MV-4-11 (cell line): ENCODE data around the gene TNNI3.

ENCODE experiments used
- DNase-seq: peaks from one replicate; lab custom pipeline; 2025; lab: John Stamatoyannopoulos, UW

TNNI3 gene

GRCh38 chr19:55146705-55147273, 10.7 kb downstream of the TNNI3 start:
- DNase-seq, result no peak

GRCh38 chr19:55146078-55146704, 11.3 kb downstream of the TNNI3 start:
- DNase-seq, result peak; percentile 65

- peak; percentile 83 for DNase-seq
Measured at GRCh38 chr19:55145232-55145631, 12.3 kb downstream of the TNNI3 start.

- DNase-seq, result no peak
Measured at GRCh38 chr19:55141696-55142095, 15.8 kb downstream of the TNNI3 start.

- no peak for DNase-seq
Measured at GRCh38 chr19:55137915-55138314, 19.6 kb downstream of the TNNI3 start.

GRCh38 chr19:55136399-55137102, 21.0 kb downstream of the TNNI3 start:
- DNase-seq, result no peak

GRCh38 chr19:55134736-55135135, 22.8 kb downstream of the TNNI3 start:
- DNase-seq, result no peak

DNA sequence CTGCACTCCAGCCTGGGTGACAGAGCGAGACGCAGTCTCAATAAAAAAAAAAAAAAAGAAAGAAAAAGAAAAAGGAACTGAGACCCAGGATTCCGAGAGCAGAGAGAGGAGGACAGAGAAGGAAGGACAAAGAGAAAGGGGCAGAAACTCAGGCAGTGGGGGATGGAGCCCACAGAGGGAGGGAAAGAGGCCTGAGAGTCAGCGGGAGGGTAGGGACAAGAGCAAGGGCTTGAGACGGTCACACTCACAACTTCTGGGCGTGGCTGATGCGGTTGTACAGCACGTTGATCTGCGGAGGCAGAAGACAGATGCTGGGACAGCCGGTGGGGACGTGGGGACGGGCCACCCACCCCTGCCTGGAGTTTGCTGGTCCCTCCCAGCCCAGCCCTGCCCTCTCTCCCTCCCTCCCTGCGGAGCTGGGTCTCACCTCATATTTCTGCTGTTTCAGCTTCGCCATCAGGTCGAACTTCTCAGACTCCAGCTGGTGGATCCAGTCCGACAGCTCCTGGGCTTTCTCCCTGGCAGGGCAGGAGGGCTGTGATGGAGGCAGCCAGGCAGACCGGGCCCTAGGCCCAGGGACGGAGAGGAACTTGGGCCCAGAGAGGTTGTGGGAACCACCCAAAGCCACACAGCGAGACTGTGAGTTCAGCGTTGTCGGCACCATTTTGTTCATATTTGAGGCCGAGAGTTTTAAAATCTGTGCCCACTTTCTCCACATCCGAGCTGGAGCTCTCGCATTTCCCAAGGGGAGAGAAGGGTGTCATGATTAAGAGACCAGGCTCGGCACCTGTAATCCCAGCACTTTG, 23.7 kb downstream of the TNNI3 start:
- peak; percentile 97 for DNase-seq

GRCh38 chr19:55132453-55133129, 24.9 kb downstream of the TNNI3 start:
- DNase-seq, result peak; percentile 43

DNA sequence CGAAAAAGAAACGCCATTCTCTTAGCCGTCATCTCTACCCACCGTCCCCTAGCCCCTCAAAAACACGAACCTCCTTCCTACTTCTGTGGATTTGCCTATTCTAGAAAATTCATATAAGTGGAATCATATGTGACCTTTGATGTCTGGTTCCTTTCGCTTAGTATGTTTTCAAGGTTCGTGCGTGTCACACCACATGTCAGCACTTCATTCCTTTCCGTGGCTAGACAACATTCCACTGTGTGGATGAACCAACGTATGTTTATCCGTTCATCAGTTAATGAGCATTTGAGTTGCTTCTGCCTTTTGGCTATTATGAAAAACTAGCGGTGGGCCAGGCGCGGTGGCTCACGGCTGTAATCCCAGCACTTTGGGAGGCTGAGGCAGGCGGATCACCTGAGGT, 26.1 kb downstream of the TNNI3 start:
- DNase-seq, result no peak

DNA sequence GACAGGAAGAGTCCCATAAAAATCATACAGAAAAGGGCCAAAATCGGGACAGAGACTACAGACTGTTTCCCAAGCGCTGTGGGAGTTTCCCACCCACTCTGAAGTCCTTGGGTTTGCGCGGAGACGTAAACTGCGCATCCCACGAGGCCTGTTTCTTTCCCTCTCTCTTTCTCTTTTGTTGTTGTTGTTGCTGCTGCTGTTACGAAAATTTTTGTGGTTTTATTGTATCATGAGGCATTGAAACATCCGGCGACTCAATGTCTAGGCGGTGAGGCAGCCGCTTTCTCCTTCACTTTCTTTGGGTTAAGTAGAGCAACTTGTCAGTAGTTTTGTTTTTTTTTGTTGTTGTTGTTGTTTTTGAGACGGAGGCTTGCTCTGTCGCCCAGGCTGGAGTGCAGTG, 38.5 kb downstream of the TNNI3 start:
- peak; percentile 30 for DNase-seq

DNA sequence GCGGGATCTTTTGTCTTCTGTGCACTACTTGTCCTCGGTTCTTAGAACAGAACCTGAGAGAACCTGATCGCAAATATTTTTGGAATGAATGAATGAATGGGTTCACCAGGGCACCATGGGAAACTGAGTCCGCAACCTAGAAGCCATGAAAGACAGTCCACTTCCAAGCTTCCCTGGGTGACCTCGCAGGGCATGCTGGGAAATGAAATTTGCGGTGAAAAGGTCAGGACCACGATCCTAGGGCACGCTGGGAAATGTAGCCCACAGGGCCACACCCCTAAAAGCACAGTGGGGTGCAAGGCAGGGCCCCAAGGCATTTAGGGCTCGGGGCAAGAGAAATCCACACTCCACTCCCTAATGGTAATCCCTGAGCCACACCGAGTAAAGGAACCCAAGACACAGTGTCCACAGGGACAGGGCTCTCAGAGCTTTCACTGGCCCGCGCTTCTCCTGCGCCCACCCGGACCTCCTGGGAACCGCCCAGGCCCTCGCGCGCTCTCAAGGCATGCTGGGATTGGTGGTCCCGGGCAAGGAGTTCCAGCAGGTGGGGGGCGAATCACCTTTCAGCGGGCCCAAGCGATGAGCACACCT, 39.0 kb downstream of the TNNI3 start:
- peak; percentile 67 for DNase-seq

DNA sequence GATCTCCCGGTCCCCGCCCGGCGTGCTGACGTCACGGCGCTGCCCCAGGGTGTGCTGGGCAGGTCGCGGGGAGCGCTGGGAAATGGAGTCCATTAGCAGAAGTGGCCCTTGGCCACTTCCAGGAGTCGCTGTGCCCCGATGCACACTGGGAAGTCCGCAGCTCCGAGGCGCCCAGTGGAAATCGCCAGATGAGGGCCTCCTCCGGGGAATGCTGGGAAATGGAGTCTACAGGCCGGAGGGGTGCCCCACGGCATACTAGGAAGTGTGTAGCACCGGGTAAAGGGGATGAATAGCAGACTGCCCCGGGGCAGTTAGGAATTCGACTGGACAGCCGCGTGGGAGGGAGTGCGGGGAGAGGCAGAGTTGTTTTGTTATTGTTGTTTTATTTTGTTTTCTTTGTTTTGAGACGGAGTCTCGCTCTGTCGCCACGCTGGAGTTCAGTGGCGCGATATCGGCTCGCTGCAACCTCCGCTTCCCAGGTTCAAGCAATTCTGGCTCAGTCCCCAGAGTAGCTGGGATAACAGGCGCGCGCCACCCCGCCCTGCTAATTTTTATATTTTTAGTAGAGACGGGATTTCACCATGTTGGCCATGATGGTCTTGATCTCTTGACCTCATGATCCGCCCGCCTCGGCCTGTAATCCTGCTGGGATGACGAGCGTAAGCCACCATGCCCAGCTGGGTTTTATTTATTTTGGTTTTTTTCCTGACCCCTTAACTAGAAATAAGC, 39.7 kb downstream of the TNNI3 start:
- DNase-seq, result peak; percentile 100

- DNase-seq, result no peak
Measured at GRCh38 chr19:55116859-55117662, 40.5 kb downstream of the TNNI3 start, which contains the start of gene PPP1R12C. PPP1R12C (minus strand) TSS chr19:55117637; CDS start chr19:55117543, 94 bp downstream.

DNA sequence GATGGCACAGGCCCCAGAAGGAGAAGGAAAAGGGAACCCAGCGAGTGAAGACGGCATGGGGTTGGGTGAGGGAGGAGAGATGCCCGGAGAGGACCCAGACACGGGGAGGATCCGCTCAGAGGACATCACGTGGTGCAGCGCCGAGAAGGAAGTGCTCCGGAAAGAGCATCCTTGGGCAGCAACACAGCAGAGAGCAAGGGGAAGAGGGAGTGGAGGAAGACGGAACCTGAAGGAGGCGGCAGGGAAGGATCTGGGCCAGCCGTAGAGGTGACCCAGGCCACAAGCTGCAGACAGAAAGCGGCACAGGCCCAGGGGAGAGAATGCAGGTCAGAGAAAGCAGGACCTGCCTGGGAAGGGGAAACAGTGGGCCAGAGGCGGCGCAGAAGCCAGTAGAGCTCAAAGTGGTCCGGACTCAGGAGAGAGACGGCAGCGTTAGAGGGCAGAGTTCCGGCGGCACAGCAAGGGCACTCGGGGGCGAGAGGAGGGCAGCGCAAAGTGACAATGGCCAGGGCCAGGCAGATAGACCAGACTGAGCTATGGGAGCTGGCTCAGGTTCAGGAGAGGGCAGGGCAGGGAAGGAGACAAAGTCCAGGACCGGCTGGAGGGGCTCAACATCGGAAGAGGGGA, 41.2 kb downstream of the TNNI3 start:
- DNase-seq, result peak; percentile 82

GRCh38 chr19:55115446-55116065, 42.0 kb downstream of the TNNI3 start:
- DNase-seq, result no peak

DNA sequence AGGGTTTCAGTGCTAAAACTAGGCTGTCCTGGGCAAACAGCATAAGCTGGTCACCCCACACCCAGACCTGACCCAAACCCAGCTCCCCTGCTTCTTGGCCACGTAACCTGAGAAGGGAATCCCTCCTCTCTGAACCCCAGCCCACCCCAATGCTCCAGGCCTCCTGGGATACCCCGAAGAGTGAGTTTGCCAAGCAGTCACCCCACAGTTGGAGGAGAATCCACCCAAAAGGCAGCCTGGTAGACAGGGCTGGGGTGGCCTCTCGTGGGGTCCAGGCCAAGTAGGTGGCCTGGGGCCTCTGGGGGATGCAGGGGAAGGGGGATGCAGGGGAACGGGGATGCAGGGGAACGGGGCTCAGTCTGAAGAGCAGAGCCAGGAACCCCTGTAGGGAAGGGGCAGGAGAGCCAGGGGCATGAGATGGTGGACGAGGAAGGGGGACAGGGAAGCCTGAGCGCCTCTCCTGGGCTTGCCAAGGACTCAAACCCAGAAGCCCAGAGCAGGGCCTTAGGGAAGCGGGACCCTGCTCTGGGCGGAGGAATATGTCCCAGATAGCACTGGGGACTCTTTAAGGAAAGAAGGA, 42.9 kb downstream of the TNNI3 start:
- no peak for DNase-seq

GRCh38 chr19:55113570-55114039, 43.9 kb downstream of the TNNI3 start:
- DNase-seq, result no peak
